ENCODE measurements around the gene NOD1.
"Not testable (repeated sequence)": the region's sequence is repeated elsewhere in the genome, so short reads cannot be mapped to it uniquely, and the experiment has no call there.

NOD1 gene

DNA sequence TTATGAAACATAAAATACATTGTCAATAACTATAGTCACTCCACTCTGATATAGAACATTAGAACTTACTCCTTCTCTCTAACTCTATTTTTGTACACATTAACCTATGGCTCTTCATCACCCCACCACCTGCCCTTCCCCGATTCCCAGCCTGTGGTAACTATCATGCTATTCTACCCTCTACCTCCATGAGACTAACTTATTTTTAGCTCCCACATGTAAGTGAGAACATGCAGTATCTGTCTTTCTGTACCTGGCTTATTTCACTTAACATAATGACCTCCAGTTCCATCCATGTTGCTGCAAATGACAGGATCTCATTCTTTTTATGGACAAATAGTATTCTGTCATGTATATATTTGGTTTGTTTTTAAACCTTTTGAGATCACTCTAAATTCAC, 8.8 kb upstream of the NOD1 start:
- Histone ChIP-seq H2AFZ (ENCODE audit: low read depth) (no peak overlapping the region), H3K4me2 (no peak overlapping the region), H3K4me3 (IDR thresholded peaks at IDR 0.05; ENCODE audit: insufficient read depth, low read depth, low read length) (no peak overlapping the region), H3K9ac (no peak overlapping the region), H3K79me2 (ENCODE audit: insufficient read depth, low read depth) (no peaks in the 10 kb centered on the region), H3K36me3 (ENCODE audit: insufficient read depth) (no peaks in the 10 kb centered on the region), H3K4me1 (ENCODE audit: low read depth, poor library complexity, severe bottlenecking) (no peaks in the 10 kb centered on the region), H3K27ac (no peak overlapping the region), H3K27me3 (ENCODE audit: insufficient read depth, low read depth) (no peaks in the 10 kb centered on the region), H4K20me1 (ENCODE audit: insufficient read depth) (no peaks in the 10 kb centered on the region)
- TF ChIP-seq, protein P1, sequence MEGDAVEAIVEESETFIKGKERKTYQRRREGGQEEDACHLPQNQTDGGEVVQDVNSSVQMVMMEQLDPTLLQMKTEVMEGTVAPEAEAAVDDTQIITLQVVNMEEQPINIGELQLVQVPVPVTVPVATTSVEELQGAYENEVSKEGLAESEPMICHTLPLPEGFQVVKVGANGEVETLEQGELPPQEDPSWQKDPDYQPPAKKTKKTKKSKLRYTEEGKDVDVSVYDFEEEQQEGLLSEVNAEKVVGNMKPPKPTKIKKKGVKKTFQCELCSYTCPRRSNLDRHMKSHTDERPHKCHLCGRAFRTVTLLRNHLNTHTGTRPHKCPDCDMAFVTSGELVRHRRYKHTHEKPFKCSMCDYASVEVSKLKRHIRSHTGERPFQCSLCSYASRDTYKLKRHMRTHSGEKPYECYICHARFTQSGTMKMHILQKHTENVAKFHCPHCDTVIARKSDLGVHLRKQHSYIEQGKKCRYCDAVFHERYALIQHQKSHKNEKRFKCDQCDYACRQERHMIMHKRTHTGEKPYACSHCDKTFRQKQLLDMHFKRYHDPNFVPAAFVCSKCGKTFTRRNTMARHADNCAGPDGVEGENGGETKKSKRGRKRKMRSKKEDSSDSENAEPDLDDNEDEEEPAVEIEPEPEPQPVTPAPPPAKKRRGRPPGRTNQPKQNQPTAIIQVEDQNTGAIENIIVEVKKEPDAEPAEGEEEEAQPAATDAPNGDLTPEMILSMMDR (conservative IDR thresholded peaks at IDR 0.05; ENCODE audit: low read depth, low read length): no peak

GRCh38 chr7:30485667-30486066, 7.1 kb upstream of the NOD1 start:
- Histone ChIP-seq H2AFZ (ENCODE audit: low read depth) (no peak overlapping the region), H3K9ac (no peak overlapping the region), H3K36me3 (ENCODE audit: insufficient read depth) (no peaks in the 10 kb centered on the region), H3K27ac (no peak overlapping the region), H3K4me3 (IDR thresholded peaks at IDR 0.05; ENCODE audit: insufficient read depth, low read depth, low read length) (no peak overlapping the region), H3K4me1 (ENCODE audit: low read depth, poor library complexity, severe bottlenecking) (no peaks in the 10 kb centered on the region), H3K4me2 (no peak overlapping the region), H4K20me1 (ENCODE audit: insufficient read depth) (no peaks in the 10 kb centered on the region), H3K79me2 (ENCODE audit: insufficient read depth, low read depth) (no peaks in the 10 kb centered on the region), H3K27me3 (ENCODE audit: insufficient read depth, low read depth) (no peaks in the 10 kb centered on the region)
- TF ChIP-seq, protein P1 (conservative IDR thresholded peaks at IDR 0.05; ENCODE audit: low read depth, low read length): no peak

DNA sequence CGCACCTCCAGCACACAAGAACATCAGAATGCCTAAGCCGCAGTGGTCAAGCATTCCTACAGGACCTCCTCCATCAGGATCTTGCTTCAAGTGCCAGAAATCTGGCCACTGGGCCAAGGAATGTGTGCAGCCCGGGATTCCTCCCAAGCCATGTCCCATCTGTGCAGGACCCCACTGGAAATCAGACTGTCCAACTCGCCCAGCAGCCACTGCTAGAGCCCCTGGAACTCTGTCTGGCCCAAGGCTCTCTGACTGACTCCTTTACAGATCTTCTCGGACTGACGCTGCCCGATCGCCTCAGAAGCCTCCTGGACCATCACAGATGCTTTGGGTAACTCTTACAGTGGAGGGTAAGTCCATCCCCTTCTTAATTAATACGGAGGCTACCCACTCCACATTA, 2.8 kb upstream of the NOD1 start:
- peaks cover 11% of the 10 kb centered on the region for H3K4me1 ChIP-seq (ENCODE audit: low read depth, poor library complexity, severe bottlenecking)
- H3K4me3 ChIP-seq (IDR thresholded peaks at IDR 0.05; ENCODE audit: insufficient read depth, low read depth, low read length); H3K27me3 ChIP-seq (ENCODE audit: insufficient read depth, low read depth); H4K20me1 ChIP-seq (ENCODE audit: insufficient read depth); H3K9ac ChIP-seq; H3K4me2 ChIP-seq; H3K79me2 ChIP-seq (ENCODE audit: insufficient read depth, low read depth); H2AFZ ChIP-seq (ENCODE audit: low read depth); H3K27ac ChIP-seq; H3K36me3 ChIP-seq (ENCODE audit: insufficient read depth): not testable (repeated sequence)

GRCh38 chr7:30479202-30480120, 877 bp upstream of the NOD1 start:
- H3K4me2 ChIP-seq: peak overlapping the region; percentile 45

More at GRCh38 chr7:30479202-30480120, 877 bp upstream of the NOD1 start:
- Histone ChIP-seq H3K27me3 (ENCODE audit: insufficient read depth, low read depth) (no peaks in the 10 kb centered on the region), H2AFZ (ENCODE audit: low read depth) (peak overlapping the region; percentile 94), H3K27ac (peak overlapping the region; percentile 52; the same call in 1 of the 2 replicates), H3K36me3 (ENCODE audit: insufficient read depth) (no peaks in the 10 kb centered on the region), H3K4me1 (ENCODE audit: low read depth, poor library complexity, severe bottlenecking) (peaks cover 11% of the 10 kb centered on the region), H4K20me1 (ENCODE audit: insufficient read depth) (no peaks in the 10 kb centered on the region), H3K79me2 (ENCODE audit: insufficient read depth, low read depth) (no peaks in the 10 kb centered on the region), H3K9ac (peak overlapping the region; percentile 64), H3K4me3 (IDR thresholded peaks at IDR 0.05; ENCODE audit: insufficient read depth, low read depth, low read length) (no peak overlapping the region)
- TF ChIP-seq, protein P1 (conservative IDR thresholded peaks at IDR 0.05; ENCODE audit: low read depth, low read length): no peak
